Endothelial cell of umbilical vein (primary cell): ENCODE data around the gene ORAI3. TPM values are rescaled to one million over a fixed set of nuclear protein-coding genes. Genes with fewer than 3 reads are reported as not detected.

Source experiments
- BruUV-seq: library from RNA; stranded (reverse); fragments of 400-500 nt; replicated peaks from 2 replicates; lab custom pipeline; 2021; lab: Mats Ljungman, UMichigan
- CTCF ChIA-PET: fragments of 300-600, 350-600 bp; sonication (Branson Sonifier 250); formaldehyde crosslinking; loops from one replicate; lab custom pipeline; 2021; ENCODE audit warnings: antibody characterized with exemption, inconsistent platforms; lab: Charles Lee
- POLR2A ChIA-PET: fragments of 300-600, 350-600 bp; sonication (Branson Sonifier 250); formaldehyde crosslinking; loops from one replicate; lab custom pipeline; 2021; ENCODE audit warnings: antibody characterized with exemption, inconsistent platforms; lab: Charles Lee
- DNase-seq: peaks from one replicate; pipeline ENCODE4 v3.0.0-alpha.2; 2011; ENCODE audit warnings: low read depth, low spot score
- FAIRE-seq: peaks from 2 replicates; lab custom pipeline; 2011; peaks lifted over from hg19 to GRCh38; lab: Jason Lieb, UNC
- H2AFZ ChIP-seq: 2 replicates; pipeline ENCODE4 v1.6.0; 2012; ENCODE audit warnings: low read depth, low read length, control low read depth, inconsistent platforms
- H3K27ac ChIP-seq: 2 replicates; pipeline ENCODE4 v1.5.1; 2011; ENCODE audit warnings: low read depth, mild to moderate bottlenecking, control low read depth, low read length, moderate library complexity; ENCODE audit not compliant: insufficient read depth
- H3K27me3 ChIP-seq, 2 experiments: 2 replicates each; pipeline versions ENCODE4 v1.6.0 to v1.6.1; 2011; ENCODE audit warnings: low read length in 2 of 2, mixed read lengths in 1 of 2; ENCODE audit not compliant: control insufficient read depth in 2 of 2, insufficient read depth in 2 of 2
- H3K36me3 ChIP-seq, 2 experiments: 2 replicates in 1 of 2; 3 replicates in 1 of 2; pipeline ENCODE4 v1.5.1; 2011; ENCODE audit warnings: low read length in 2 of 2, mild to moderate bottlenecking in 1 of 2, moderate library complexity in 1 of 2; ENCODE audit not compliant: control insufficient read depth in 2 of 2, insufficient read depth in 2 of 2; ENCODE audit errors: extremely low read depth in 1 of 2
- H3K4me1 ChIP-seq: 3 replicates; pipeline ENCODE4 v1.5.1; 2011; ENCODE audit warnings: mild to moderate bottlenecking, low read length; ENCODE audit not compliant: control insufficient read depth, insufficient read depth; ENCODE audit errors: extremely low read depth
- H3K4me2 ChIP-seq: 2 replicates; pipeline ENCODE4 v1.6.1; 2011; ENCODE audit warnings: low read length, control low read depth, mixed read lengths; ENCODE audit not compliant: insufficient read depth
- H3K4me3 ChIP-seq, 3 experiments: fragments of 200-600 bp in 1 of 3; sonication (generic), shearing (Covaris generic) in 1 of 3; replicated peaks in 1 of 3; 2 replicates each; pipeline ENCODE4 v1.5.1; 2011 to 2016; ENCODE audit warnings: control low read depth in 3 of 3, low read length in 3 of 3, mild to moderate bottlenecking in 2 of 3, inconsistent platforms in 1 of 3, low read depth in 1 of 3, moderate library complexity in 1 of 3; ENCODE audit not compliant: insufficient read depth in 1 of 3
- H3K79me2 ChIP-seq: 2 replicates; pipeline ENCODE4 v1.6.0; 2012; ENCODE audit warnings: low read length, inconsistent platforms; ENCODE audit not compliant: control insufficient read depth, insufficient read depth
- H3K9ac ChIP-seq: replicated peaks from 2 replicates; pipeline ENCODE3; 2011; ENCODE audit warnings: low read length, control low read depth; ENCODE audit not compliant: insufficient read depth; ENCODE audit errors: extremely low read depth
- H3K9me1 ChIP-seq: replicated peaks from 3 replicates; pipeline ENCODE4 v1.6.0; 2011; ENCODE audit warnings: mild to moderate bottlenecking, low read length; ENCODE audit not compliant: control insufficient read depth, insufficient read depth; ENCODE audit errors: extremely low read depth
- H3K9me3 ChIP-seq: replicated peaks from 2 replicates; pipeline ENCODE4 v1.5.1; 2012; ENCODE audit warnings: low read length, inconsistent platforms; ENCODE audit not compliant: control insufficient read depth, insufficient read depth
- H4K20me1 ChIP-seq: replicated peaks from 2 replicates; pipeline ENCODE3; 2011; ENCODE audit warnings: mild to moderate bottlenecking, low read length; ENCODE audit not compliant: control insufficient read depth, insufficient read depth; ENCODE audit errors: extremely low read depth
- CTCF ChIP-seq, 2 donors: IDR thresholded peaks; 1 replicate in 1 of 2; 2 replicates in 1 of 2; pipeline ENCODE4 v1.5.1; 2011; ENCODE audit warnings: low read length in 2 of 2, mild to moderate bottlenecking in 2 of 2, moderate library complexity in 2 of 2, control low read depth in 1 of 2, inconsistent platforms in 1 of 2, low read depth in 1 of 2; ENCODE audit not compliant: insufficient read depth in 1 of 2; ENCODE audit errors: extremely low read depth in 1 of 2
- EZH2 ChIP-seq: IDR thresholded peaks from 2 replicates; pipeline ENCODE4 v1.6.1; 2012; ENCODE audit warnings: borderline replicate concordance, low read depth, mild to moderate bottlenecking, moderate library complexity, low read length, inconsistent platforms; ENCODE audit not compliant: severe bottlenecking
- FOS ChIP-seq: IDR thresholded peaks from 2 replicates; pipeline ENCODE4 v1.6.1; 2011; ENCODE audit warnings: mild to moderate bottlenecking, low read length, moderate library complexity, borderline replicate concordance; ENCODE audit not compliant: insufficient read depth
- GATA2 ChIP-seq: IDR thresholded peaks from 2 replicates; pipeline ENCODE4 v1.7.0; 2011; ENCODE audit warnings: low read depth, mild to moderate bottlenecking, moderate library complexity, mixed read lengths, low read length; ENCODE audit not compliant: insufficient read length, insufficient read depth
- JUN ChIP-seq: IDR thresholded peaks from 2 replicates; pipeline ENCODE4 v1.6.1; 2011; ENCODE audit warnings: borderline replicate concordance, low read depth; ENCODE audit not compliant: insufficient read length, insufficient read depth
- MYC ChIP-seq: IDR thresholded peaks from one replicate; pipeline ENCODE4 v1.6.1; 2011; ENCODE audit warnings: mild to moderate bottlenecking, low read depth, low read length
- POLR2A ChIP-seq: IDR thresholded peaks from 2 replicates; pipeline ENCODE4 v1.6.1; 2012; ENCODE audit warnings: low read depth, mild to moderate bottlenecking, control low read depth, low read length
- POLR2AphosphoS5 ChIP-seq: IDR thresholded peaks from 2 replicates; pipeline ENCODE4 v1.6.1; 2012; ENCODE audit warnings: low read depth, mild to moderate bottlenecking, control low read depth, low read length, moderate library complexity; ENCODE audit not compliant: insufficient read depth
- dilution Hi-C: fragments of 300-500 bp; cut with MboI; formaldehyde crosslinking; loops from one replicate; pipeline ENCODE4 v1.15.0; 2019; ENCODE audit warnings: low sequenced_read_pairs; ENCODE audit not compliant: extremely low pct_ligation_motif_present
- intact Hi-C: fragments of 100-400 bp; cut with micrococcal nuclease; formaldehyde crosslinking; loops from one replicate; pipeline ENCODE4 v1.10.0; 2022
- polyA plus RNA-seq, 4 experiments: library from polyadenylated mRNA; depleted of rRNA in 3 of 4; stranded (reverse) in 3 of 4; unstranded in 1 of 4; fragments of >200 nt; gene quantifications; 2 replicates each; pipeline versions ENCODE4 v1.2.1 to v1.2.3, GENCODE V29; 2011 to 2012; ENCODE audit warnings: missing spikeins in 1 of 4
- total RNA-seq: library from RNA; stranded (reverse); gene quantifications from 2 replicates; pipeline ENCODE4 v1.2.3, GENCODE V29; 2021
- TF ChIP-seq, protein P1 (sequence below): IDR thresholded peaks from 2 replicates; pipeline ENCODE4 v1.6.1; 2011; ENCODE audit not compliant: insufficient read depth, insufficient read length

Gene ORAI3
- total and polyA plus RNA-seq, 2 donors (not counting 3 experiments of a cell fraction or from before 2014, with no cell fraction given), result 17.6 to 25.4 TPM

- no peak overlapping the region for H2AFZ ChIP-seq
- no peaks in the 10 kb centered on the region for H3K27me3 ChIP-seq
- H3K27ac ChIP-seq, result no peak overlapping the region
- H3K36me3 ChIP-seq, result peaks cover 0 to 5% of the 10 kb centered on the region in 2 experiments
- dilution Hi-C loops, result no loop called here
- no peak overlapping the region for H3K4me2 ChIP-seq
- no peak overlapping the region for H3K9ac ChIP-seq
- TF ChIP-seq POLR2AphosphoS5 (no peak), CTCF (IDR thresholded peaks at IDR 0.05; ENCODE audit: extremely low read depth in 1 of 2, insufficient read depth in 1 of 2, low read depth in 1 of 2, low read length in 2 of 2) (no peak), MYC (no peak), JUN (no peak), POLR2A (no peak), GATA2 (no peak), FOS (no peak), EZH2 (no peak)
- TF ChIP-seq, protein P1, sequence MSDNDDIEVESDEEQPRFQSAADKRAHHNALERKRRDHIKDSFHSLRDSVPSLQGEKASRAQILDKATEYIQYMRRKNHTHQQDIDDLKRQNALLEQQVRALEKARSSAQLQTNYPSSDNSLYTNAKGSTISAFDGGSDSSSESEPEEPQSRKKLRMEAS, result no peak
- no peaks in the 10 kb centered on the region for H3K9me1 ChIP-seq
- FAIRE-seq, result no peak
- H3K4me3 ChIP-seq, result no peak overlapping the region
- POLR2A ChIA-PET, result no interaction called here
- H4K20me1 ChIP-seq, result no peaks in the 10 kb centered on the region
- BruUV-seq, result no TSS peak
- no peak for DNase-seq
- no peaks in the 10 kb centered on the region for H3K4me1 ChIP-seq
- CTCF ChIA-PET, result interaction anchor here (1.1 kb wide), 1 partner anchor 455 kb away, joined by 4 read pairs; the partner anchor contains the start of gene ZNF843
- intact Hi-C loops, result loop anchor here (10.0 kb wide), 1 partner anchor 707 kb away; no protein-coding TSS in a partner anchor
- no peaks in the 10 kb centered on the region for H3K79me2 ChIP-seq
- H3K9me3 ChIP-seq, result no peaks in the 10 kb centered on the region
These were observed 38.8 kb downstream of the ORAI3 start for GRCh38 chr16:30987581-30988190.
